ENCODE data around the gene ERMARD.

DNA sequence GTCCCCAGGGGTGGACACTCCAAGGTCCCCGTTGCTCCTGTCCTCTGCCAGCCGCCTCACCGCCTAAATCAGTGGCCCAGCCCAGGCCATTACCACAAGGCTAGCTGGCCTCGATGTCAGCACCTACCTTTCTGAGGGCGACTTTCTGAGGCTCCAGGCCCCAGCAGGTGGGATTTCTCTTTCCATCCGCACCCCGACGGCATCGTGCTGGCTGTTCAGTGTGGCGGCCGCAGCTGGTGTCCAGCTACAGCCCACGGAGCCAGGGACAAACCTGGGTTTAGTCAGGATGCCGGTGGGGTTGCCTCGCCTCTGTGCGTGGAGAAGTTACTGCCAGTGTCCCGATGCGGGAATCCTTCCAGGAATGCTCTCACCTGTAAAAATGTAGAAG, 60.8 kb downstream of the ERMARD start:
- TF ChIP-seq EP300 (IDR thresholded peaks at IDR 0.05), result no peak
- no peak for TF ChIP-seq POLR2A (IDR thresholded peaks at IDR 0.05)
- TF ChIP-seq, protein P1, sequence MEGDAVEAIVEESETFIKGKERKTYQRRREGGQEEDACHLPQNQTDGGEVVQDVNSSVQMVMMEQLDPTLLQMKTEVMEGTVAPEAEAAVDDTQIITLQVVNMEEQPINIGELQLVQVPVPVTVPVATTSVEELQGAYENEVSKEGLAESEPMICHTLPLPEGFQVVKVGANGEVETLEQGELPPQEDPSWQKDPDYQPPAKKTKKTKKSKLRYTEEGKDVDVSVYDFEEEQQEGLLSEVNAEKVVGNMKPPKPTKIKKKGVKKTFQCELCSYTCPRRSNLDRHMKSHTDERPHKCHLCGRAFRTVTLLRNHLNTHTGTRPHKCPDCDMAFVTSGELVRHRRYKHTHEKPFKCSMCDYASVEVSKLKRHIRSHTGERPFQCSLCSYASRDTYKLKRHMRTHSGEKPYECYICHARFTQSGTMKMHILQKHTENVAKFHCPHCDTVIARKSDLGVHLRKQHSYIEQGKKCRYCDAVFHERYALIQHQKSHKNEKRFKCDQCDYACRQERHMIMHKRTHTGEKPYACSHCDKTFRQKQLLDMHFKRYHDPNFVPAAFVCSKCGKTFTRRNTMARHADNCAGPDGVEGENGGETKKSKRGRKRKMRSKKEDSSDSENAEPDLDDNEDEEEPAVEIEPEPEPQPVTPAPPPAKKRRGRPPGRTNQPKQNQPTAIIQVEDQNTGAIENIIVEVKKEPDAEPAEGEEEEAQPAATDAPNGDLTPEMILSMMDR (IDR thresholded peaks at IDR 0.05), result no peak

Measured in gastroesophageal sphincter (tissue), 3 donors.